Left ventricle myocardium inferior (tissue), 1 donor: ENCODE results near the gene TNFAIP8L2. TPM values are rescaled to one million over a fixed set of nuclear protein-coding genes. Genes with fewer than 3 reads are reported as not detected.
"Not testable (repeated sequence)": the region's sequence is repeated elsewhere in the genome, so short reads cannot be mapped to it uniquely, and the experiment has no call there.

Source experiments
- DNase-seq: peaks from one replicate; pipeline ENCODE4 v3.0.0-alpha.2; 2020
- H3K27ac ChIP-seq: fragments of 200-600 bp; replicated peaks from 2 replicates; pipeline ENCODE4 v1.8.0; 2021
- H3K27me3 ChIP-seq: fragments of 200-600 bp; 2 replicates; pipeline ENCODE4 v1.8.0; 2021; ENCODE audit warnings: low read depth
- H3K36me3 ChIP-seq: fragments of 200-600 bp; 2 replicates; pipeline ENCODE4 v1.8.0; 2021
- H3K4me1 ChIP-seq: fragments of 200-600 bp; 2 replicates; pipeline ENCODE4 v1.8.0; 2021
- H3K4me3 ChIP-seq: fragments of 200-600 bp; 2 replicates; pipeline ENCODE4 v1.8.0; 2021; ENCODE audit warnings: mild to moderate bottlenecking, moderate library complexity
- H3K9me3 ChIP-seq: fragments of 200-600 bp; replicated peaks from 2 replicates; pipeline ENCODE4 v1.8.0; 2021
- intact Hi-C: fragments of 100-400 bp; cut with micrococcal nuclease; formaldehyde crosslinking; loops from one replicate; pipeline ENCODE4 v1.11.0; 2022
- total RNA-seq: library from RNA; stranded (reverse); fragmentation: NEBNext Ultra II Directional; extraction: Animal tissue kit (Norgen Biotek cat#: 25700); gene quantifications from one replicate; pipeline ENCODE4 v1.2.1, GENCODE V29; 2021
- TF ChIP-seq, protein P1 (sequence below): fragments of 200-600 bp; IDR thresholded peaks from 2 replicates; pipeline ENCODE4 v1.8.0; 2021; ENCODE audit warnings: antibody characterized with exemption, mild to moderate bottlenecking, borderline replicate concordance
- donor health status: DM: no; HTN: yes; CAD: no; lungs with severe emphysema.

TNFAIP8L2 gene
- total RNA-seq, 1 donor from 2014 or later: 0.88 TPM

DNA sequence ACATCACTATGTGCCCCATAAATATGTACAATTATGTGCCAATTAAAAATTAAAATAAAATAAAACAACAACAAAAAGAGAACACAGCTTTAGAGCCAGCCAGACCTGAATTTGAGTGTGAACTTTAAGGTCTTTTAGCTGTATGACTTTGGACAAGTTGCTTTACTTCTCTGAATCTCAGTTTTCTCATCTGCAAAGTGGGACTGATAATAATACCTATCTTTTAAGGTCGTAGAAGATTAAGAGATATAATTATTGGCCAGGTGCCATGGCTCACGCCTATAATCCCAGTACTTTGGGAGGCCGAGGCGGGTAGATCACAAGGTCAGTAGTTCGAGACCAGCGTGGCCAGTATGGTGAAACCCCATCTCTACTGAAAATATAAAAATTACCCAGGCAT lies 36.9 kb downstream of the TNFAIP8L2 start:
- Histone ChIP-seq H3K4me1 (peaks cover 41% of the 10 kb centered on the region), H3K27me3 (no peaks in the 10 kb centered on the region), H3K36me3 (no peaks in the 10 kb centered on the region), H3K9me3 (no peaks in the 10 kb centered on the region), H3K4me3 (no peak overlapping the region), H3K27ac (no peak overlapping the region)
- TF ChIP-seq, protein P1, sequence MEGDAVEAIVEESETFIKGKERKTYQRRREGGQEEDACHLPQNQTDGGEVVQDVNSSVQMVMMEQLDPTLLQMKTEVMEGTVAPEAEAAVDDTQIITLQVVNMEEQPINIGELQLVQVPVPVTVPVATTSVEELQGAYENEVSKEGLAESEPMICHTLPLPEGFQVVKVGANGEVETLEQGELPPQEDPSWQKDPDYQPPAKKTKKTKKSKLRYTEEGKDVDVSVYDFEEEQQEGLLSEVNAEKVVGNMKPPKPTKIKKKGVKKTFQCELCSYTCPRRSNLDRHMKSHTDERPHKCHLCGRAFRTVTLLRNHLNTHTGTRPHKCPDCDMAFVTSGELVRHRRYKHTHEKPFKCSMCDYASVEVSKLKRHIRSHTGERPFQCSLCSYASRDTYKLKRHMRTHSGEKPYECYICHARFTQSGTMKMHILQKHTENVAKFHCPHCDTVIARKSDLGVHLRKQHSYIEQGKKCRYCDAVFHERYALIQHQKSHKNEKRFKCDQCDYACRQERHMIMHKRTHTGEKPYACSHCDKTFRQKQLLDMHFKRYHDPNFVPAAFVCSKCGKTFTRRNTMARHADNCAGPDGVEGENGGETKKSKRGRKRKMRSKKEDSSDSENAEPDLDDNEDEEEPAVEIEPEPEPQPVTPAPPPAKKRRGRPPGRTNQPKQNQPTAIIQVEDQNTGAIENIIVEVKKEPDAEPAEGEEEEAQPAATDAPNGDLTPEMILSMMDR: no peak
- intact Hi-C loops: no loop called here
- no peak for DNase-seq

DNA sequence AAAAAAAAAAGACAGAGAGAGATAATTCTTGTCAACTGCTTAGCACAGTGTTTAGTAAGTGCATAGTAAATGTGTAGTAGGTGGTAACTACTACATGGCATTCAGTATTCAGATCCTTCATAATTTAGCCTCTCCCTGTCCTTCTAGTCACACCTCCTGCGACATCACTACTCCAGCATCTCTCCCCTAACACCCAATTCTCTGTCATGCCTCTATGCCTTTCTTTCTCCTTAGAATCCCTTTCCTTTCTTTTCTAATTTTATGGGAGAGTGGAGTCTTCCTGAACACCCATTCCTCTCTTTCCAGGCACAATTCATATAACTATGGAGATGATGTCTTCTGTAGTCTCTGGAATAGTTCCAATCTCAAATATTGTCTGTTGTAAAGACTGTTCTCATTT lies 37.4 kb downstream of the TNFAIP8L2 start:
- no peak for DNase-seq
- Histone ChIP-seq H3K27ac (no peak overlapping the region), H3K4me3 (no peak overlapping the region), H3K36me3 (no peaks in the 10 kb centered on the region), H3K9me3 (no peaks in the 10 kb centered on the region), H3K27me3 (no peaks in the 10 kb centered on the region), H3K4me1 (peaks cover 40% of the 10 kb centered on the region)
- TF ChIP-seq, protein P1: no peak
- intact Hi-C loops: no loop called here

DNA sequence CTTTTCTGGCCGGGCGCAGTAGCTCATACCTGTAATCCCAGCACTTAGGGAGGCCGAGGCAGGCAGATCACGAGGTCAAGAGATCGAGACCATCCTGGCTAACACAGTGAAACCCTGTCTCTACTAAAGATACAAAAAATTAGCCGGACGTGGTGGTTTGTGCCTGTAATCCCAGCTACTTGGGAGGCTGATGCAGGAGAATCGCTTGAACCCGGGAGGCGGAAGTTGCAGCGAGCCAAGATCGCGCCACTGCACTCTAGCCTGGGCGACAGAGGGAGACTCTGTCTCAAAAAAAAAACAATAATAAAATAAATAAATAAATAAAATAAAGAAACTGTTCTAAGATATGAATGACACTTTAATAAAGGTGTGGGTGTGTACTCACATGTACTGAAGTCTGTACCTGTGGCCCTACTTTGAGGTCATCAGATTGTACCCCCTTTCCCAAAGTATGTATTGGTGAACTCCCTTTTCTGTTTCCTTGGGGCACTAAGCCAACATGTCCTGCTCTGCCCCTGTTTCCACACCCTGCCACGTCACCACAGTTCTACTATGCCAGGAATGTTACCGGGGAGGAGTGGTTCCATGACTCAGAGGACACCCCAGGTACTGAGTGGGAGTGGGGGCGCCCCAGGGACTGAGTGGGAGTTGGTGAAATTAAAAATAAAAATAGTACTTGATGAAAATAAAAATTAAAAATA lies 38.6 kb downstream of the TNFAIP8L2 start:
- intact Hi-C loops, H3K36me3 ChIP-seq, H3K27me3 ChIP-seq, H3K9me3 ChIP-seq: not testable (repeated sequence)
- Histone ChIP-seq H3K4me1 (peaks cover 41% of the 10 kb centered on the region), H3K4me3 (peak overlapping the region; percentile 39), H3K27ac (peak overlapping the region; percentile 61)
- peak; percentile 27 for DNase-seq

DNA sequence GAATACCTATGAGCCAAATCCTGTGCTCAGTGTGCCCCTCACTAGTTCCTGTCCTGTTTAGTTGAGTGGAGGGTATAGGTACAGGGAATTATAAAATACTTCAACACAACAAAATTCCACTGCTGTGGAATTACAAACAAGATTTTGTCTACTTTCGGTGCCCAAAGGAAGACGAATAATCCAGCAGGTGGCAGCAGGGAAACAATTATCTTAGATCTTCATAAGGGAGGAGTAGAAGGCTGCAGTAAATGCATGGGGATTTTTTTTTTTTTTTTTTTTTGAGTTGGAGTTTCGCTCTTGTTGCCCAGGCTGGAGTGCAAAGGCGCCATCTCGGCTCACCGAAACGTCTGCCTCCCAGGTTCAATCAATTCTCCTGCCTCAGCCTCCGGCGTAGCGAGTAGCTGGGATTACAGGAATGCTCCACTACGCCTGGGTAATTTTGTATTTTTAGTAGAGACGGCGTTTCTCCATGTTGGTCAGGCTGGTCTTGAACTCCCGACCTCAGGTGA lies 39.9 kb downstream of the TNFAIP8L2 start:
- no peaks in the 10 kb centered on the region for H3K36me3 ChIP-seq
- TF ChIP-seq, protein P1: peak; percentile 68
- peak; percentile 20 for DNase-seq
- H3K27me3 ChIP-seq: no peaks in the 10 kb centered on the region
- intact Hi-C loops: no loop called here
- peaks cover 47% of the 10 kb centered on the region for H3K4me1 ChIP-seq
- peak overlapping the region; percentile 61 for H3K27ac ChIP-seq
- H3K9me3 ChIP-seq: no peaks in the 10 kb centered on the region
- peak overlapping the region; percentile 39 for H3K4me3 ChIP-seq

DNA sequence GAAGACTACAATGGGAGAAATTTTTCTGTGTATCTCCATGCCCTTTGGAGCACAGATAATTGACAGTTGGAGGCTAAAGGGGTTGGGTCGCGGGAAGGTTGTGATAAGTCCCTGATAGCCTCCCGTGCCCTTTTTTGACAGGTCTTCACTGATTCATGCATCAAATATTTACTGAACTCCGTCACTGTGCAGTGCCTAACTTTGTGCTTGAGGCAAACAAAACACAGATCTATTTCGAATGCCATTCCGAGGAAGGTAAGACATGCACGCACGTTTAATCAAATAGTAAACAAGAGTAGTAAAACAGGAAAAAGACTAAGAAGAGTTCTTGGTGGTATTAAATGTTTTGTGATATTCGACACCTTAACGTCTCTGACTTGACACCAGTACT lies 41.4 kb downstream of the TNFAIP8L2 start:
- Histone ChIP-seq H3K4me1 (peaks cover 62% of the 10 kb centered on the region), H3K27ac (peak overlapping the region; percentile 91), H3K4me3 (peak overlapping the region; percentile 88), H3K9me3 (no peaks in the 10 kb centered on the region), H3K27me3 (no peaks in the 10 kb centered on the region), H3K36me3 (peaks cover 8% of the 10 kb centered on the region)
- TF ChIP-seq, protein P1: no peak
- DNase-seq: no peak
- intact Hi-C loops: no loop called here
